GM23248 (cell line): ENCODE results near the gene RUFY2.

Experiments used
- EZH2 ChIP-seq: fragments of 200-600 bp; sonication (generic); IDR thresholded peaks from 2 replicates; pipeline ENCODE4 v1.6.1; 2018; ENCODE audit warnings: antibody characterized with exemption, mild to moderate bottlenecking; ENCODE audit not compliant: insufficient read depth, poor library complexity, severe bottlenecking
- EZH2phosphoT487 ChIP-seq: fragments of 200-600 bp; sonication (generic); IDR thresholded peaks from 2 replicates; pipeline ENCODE4 v1.6.1; 2018; ENCODE audit warnings: antibody characterized with exemption, moderate library complexity, mild to moderate bottlenecking, low read depth; ENCODE audit not compliant: insufficient read depth

DNA sequence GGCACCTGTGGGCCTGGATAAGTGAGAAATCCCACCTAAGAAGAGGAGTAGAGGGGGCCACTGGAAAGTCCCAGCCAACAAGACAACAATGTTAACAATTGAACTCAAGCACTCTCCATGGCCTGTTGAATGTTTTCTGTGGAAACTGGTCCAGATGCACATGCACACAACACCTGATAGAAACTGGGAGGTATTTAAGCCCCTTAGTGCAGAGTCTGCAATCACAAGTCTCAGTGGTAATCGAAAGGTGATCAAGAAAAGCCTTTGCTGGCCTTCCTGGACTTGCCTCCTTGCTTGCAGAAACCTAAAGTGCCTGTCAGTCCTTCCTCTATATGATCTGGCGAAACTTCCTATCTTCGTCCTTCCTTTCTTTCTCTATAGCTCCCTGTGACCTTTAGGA, 105.8 kb downstream of the RUFY2 start:
- TF ChIP-seq EZH2phosphoT487 (no peak), EZH2 (no peak)
